ENCODE results near the gene BRCA2.

BRCA2 gene

DNA sequence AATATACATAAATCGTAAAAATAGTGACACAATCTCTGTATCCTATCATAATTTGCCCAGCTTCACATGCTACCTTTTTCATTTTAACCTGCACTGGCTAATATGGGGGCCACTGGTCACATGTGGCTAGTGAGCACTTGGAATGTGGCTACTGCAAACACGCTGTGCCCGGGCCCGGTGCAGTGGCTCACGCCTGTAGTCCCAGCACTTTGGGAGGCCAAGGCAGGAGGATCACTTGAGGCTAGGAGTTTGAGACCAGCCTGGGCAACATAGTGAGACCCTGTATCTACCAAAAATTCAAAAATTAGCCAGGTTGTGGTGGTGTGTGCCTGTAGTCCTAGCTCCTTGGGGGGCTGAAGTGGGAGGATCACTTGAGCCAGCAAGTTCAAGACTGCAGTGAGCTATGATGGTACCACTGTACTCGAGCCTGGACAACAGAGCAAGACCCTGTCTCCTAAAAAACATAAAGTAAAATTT lies 114.2 kb downstream of the BRCA2 start:
- DNase-seq, result no peak

DNA sequence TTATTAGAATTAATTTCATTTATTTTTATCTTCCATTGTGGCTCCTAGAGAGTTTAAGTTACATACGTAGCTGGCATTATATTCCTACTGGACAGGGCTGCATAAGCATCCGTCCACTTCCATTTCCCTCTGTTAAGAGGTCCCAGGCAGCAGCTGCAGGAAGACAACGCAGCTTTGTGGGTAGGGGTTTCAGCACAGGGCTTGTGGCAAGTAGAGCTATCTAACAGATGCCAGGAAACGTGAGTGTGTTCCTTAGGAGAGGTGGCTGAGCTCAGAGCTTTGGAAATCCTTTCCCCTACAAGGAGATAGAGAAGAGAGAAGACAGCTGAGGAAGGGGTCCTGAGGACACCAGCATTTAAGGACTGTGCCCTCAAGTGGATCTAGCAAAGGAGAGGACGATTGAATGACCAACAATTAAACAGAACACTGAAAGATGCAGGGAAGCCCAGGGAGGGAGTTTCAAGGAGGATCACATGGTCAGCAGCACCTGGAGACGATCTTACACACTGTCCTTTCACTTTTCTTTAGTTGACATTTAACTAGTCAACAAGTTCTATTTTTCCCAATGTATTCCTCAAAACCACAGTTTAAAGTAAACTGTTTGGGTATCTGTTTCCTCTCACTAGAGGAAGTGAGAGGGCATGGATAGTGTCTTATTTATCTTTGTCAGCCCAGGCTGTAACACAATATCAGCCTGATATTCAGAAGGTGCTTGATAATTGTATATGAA lies 114.9 kb downstream of the BRCA2 start:
- no peak for DNase-seq

DNA sequence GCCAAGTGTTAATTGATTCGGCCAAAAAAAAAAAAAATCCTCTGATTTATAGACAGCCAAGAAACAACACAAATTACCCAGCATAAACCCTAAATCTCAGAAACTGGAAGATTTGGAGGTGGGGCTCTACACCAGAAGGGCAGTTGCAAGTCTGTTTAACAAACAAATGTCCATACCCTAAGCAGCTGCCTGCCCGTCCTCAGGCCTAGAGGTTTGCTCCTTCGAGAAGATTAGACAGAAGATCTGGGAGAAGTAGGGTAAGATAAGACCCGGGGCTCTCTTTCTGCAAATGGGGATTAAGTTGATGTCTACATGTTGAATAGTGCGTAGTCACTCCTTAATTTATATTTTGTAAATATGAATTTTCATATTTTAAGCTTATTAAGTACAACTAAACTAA lies 116.1 kb downstream of the BRCA2 start:
- DNase-seq, result no peak

DNA sequence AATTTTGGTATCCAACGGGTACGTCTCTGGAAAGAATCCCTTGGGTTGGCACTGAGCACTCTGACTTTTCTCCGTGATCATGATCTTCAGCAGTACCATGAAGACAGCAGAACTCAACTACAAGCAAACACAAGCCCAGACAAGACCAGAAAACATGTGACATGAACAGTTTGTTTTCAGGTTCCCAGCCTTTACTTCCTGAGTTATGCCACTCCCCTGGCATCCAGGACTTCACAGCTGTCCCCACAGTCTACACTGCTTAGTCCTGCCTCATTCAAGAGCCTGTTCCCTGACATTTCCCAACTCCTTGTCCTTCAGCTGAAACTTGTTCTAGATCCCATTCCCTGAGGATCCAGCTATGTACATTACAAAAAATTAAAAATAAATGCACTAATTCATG lies 117.5 kb downstream of the BRCA2 start:
- no peak for DNase-seq

DNA sequence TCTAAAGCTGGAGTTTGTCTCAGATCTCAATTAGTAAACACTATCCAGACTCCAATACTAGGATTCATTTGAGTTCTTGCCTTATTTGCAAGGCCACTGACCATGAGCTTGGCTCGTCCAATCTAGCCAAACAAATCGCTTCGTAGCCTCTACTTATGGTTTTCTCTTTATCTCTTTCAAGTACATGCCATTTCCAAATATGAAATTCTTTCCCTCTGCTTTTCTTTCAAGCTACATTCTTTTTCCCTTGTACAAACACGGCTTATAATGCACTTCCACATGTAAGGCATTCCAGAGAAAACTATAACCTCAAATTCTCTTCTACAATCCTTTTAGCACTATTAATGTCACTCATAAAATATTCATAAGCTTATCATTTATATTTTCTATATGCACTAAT lies 123.6 kb downstream of the BRCA2 start:
- no peak for DNase-seq

DNA sequence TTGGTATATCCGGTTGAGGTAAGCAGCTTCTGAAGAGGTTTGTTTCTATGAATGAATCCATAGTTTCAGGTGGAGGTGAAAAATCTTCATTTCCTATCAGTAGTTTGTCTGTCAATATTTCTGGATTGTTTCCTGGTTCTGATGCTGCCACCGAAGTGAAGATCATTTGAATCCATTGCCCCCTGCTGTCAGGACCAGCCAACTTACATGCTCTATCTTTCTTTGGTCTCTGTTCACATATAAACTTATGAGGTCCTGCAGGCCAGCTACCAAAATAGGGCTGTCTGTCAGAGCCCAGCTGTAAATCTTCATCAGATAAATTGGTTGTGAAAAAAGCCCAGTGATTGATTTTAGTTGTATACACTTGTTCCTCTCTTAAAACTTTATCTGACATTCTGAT lies 127.8 kb downstream of the BRCA2 start:
- no peak for DNase-seq

DNA sequence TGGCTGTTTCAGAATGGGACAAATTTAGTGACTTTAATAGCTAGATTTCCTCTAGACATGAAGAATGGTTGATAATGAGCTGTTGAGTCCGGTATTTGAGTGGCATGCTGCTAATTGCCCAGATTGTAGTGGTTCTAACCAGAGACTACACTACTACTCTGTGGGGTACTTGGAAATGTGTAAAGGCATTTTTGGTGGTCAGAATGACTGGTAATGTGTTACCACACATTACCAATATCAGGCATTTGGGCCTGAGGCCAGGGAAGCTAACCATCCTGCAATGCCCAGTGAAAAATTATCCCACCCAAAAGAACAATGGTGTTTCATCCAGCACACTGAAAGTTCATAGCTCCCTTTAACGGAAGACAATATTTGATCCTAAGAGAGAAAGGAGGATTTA lies 130.2 kb downstream of the BRCA2 start:
- no peak for DNase-seq

DNA sequence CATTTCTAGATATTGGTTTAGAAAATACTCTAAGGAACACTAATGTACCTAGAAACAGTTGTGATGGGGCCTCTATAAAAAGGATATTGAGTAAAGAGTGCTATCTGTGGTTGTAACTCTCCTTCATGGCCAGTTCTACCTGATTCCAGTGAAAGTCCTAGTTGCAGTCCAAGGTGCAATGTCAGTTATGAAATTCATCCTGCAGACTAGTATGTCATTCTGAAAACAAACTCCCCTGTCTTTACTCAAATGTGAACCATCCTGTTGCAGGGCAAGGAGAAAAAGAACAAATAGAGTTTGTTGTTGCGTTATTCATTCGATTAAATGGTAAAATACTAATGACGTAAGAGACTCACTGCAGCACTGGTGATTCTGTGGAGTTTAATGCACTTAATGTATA lies 130.9 kb downstream of the BRCA2 start:
- no peak for DNase-seq

DNA sequence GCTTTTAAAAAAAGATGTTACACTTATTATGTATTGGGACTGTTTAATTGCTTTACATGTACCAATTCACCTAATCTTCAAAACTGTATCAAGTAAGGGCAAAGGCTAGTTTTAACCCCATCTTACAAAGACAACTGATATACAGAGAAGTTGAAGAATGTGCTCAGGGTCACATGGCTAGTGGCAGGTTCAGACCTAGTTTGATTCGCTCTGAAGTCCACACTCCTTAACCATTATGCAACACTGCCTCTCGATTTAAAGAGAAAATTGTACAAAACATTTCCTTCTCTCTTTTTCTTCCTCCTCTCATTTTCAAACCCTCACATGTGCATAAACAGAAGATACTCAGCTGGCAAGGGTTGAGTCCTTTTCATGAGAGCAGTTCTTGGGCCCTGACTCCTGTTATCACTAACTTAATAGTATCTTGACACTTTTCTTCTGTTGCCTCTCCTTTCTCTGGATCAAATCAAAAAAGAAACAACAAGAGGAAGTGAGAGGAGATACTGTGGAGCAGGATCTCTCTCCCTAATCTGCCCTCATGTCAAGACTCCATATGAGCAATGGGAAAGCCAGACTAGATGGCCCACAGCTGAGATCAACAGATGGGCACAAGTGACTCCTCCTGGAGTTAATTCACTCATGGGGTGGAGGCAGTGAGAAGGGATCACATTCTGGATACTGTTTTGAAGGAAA lies 131.6 kb downstream of the BRCA2 start:
- no peak for DNase-seq

DNA sequence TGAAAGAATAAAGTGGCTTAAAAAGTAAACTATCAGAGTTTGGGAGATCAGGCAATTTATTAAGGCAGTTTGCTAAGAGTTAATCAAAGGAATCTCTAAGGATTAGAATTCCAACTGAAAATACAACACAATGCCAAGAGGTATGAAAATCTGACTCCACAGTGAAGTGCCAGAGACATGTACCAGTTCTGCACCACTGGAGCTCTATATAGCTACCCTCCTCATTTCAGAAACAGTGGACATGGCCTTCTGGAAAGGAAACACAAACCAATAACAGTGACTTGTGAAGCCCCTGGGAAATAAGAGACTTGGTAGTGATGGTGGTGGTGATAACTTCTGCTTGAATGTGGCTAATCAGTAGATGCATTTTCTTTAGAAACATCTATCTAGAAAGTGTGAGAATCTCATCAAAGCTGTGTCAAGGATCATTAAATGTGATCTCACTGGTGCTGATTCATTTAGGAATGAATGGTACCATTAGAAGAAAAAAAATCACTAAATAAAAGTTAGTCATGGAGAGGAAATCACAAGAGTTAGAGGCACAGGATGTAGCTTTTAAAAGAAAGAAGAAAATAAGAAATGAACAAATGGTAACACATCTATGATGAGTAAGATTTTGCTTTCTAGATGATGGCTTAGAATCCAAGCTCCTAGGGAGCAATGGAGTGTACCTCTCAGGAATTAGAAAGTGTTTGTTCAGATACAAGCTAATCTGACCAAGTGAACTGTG lies 132.8 kb downstream of the BRCA2 start:
- DNase-seq, result no peak

DNA sequence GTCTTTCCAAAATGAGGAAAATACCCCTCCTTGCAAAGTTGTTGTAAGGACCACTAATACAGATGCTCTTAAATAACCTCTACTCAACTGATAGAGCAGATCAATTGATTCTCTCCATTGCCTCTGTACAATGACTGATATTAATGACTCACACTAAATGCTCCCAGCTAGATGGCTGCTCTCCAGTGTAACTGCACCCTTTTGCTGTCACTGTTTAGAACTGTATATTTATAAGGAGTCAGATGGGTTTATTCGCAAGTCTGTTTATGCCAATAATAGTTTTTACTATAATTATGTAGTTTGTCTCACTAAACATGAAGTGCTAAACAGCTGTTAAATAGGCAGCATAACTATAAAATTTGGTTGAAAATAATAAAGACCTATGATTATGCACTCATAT lies 133.7 kb downstream of the BRCA2 start:
- DNase-seq, result no peak
